HG02973 (cell line): ENCODE results near the gene AHI1.

Experiments used
- ATAC-seq: cut with Tn5 transposase; IDR thresholded peaks from one replicate; pipeline ENCODE4 v1.9.1; 2021; ENCODE audit warnings: moderate library complexity; ENCODE audit not compliant: unreplicated experiment

Gene AHI1

GRCh38 chr6:135464634-135465033 is 32.9 kb downstream of the AHI1 start:
- ATAC-seq = peak; percentile 64

- no peak for ATAC-seq
Observed at GRCh38 chr6:135461208-135461607, 36.3 kb downstream of the AHI1 start.

- ATAC-seq = no peak
Observed at GRCh38 chr6:135458051-135458450, 39.5 kb downstream of the AHI1 start.

GRCh38 chr6:135451617-135452190 is 45.8 kb downstream of the AHI1 start:
- ATAC-seq = no peak

- ATAC-seq = no peak
Observed at GRCh38 chr6:135449246-135449645, 48.3 kb downstream of the AHI1 start.

- no peak for ATAC-seq
Observed at GRCh38 chr6:135440087-135440792, 57.3 kb downstream of the AHI1 start.

GRCh38 chr6:135439549-135439948 is 58.0 kb downstream of the AHI1 start:
- no peak for ATAC-seq

GRCh38 chr6:135438907-135439535 is 58.5 kb downstream of the AHI1 start:
- no peak for ATAC-seq

GRCh38 chr6:135434991-135435390 is 62.5 kb downstream of the AHI1 start:
- ATAC-seq = no peak

- peak; percentile 71 for ATAC-seq
Observed at GRCh38 chr6:135434095-135434494, 63.4 kb downstream of the AHI1 start.

GRCh38 chr6:135428078-135428477 is 69.5 kb downstream of the AHI1 start:
- no peak for ATAC-seq

GRCh38 chr6:135426833-135427232 is 70.7 kb downstream of the AHI1 start:
- ATAC-seq = no peak

GRCh38 chr6:135424385-135424784 is 73.2 kb downstream of the AHI1 start:
- ATAC-seq = no peak

GRCh38 chr6:135423649-135424128 is 73.9 kb downstream of the AHI1 start:
- ATAC-seq = peak; percentile 83

- ATAC-seq = no peak
Observed at GRCh38 chr6:135419162-135419561, 78.4 kb downstream of the AHI1 start.

- ATAC-seq = no peak
Observed at GRCh38 chr6:135418040-135418760, 79.3 kb downstream of the AHI1 start.

GRCh38 chr6:135412761-135413160 is 84.8 kb downstream of the AHI1 start:
- ATAC-seq = no peak

GRCh38 chr6:135411849-135412248 is 85.7 kb downstream of the AHI1 start:
- ATAC-seq = no peak

- ATAC-seq = no peak
Observed at GRCh38 chr6:135411339-135411738, 86.2 kb downstream of the AHI1 start.

GRCh38 chr6:135410856-135411255 is 86.7 kb downstream of the AHI1 start:
- ATAC-seq = no peak

- ATAC-seq = no peak
Observed at GRCh38 chr6:135403584-135403983, 94.0 kb downstream of the AHI1 start.

GRCh38 chr6:135402311-135402710 is 95.2 kb downstream of the AHI1 start:
- ATAC-seq = no peak
